Activated T-cell treated with anti-CD3 and anti-CD28 coated beads, Interleukin-2, amount 50 U/mL, for 24 hours (primary cell): ENCODE data around the gene FYTTD1.
A peak's percentile ranks its signal among the peaks of the same experiment; 100 is the strongest.

Experiments
- DNase-seq: peaks from one replicate; pipeline ENCODE4 v3.0.0-alpha.2; 2020
- H3K27ac Mint-ChIP-seq: 2 replicates; pipeline ENCODE4 v1.8.0; 2020; ENCODE audit warnings: mild to moderate bottlenecking, mixed read lengths
- H3K27me3 Mint-ChIP-seq: 2 replicates; pipeline ENCODE4 v1.8.0; 2020; ENCODE audit warnings: mixed read lengths
- H3K36me3 Mint-ChIP-seq: 2 replicates; pipeline ENCODE4 v1.8.0; 2020; ENCODE audit warnings: low read depth, mixed read lengths
- H3K4me1 Mint-ChIP-seq: 2 replicates; pipeline ENCODE4 v1.8.0; 2020; ENCODE audit warnings: low read depth, mixed read lengths
- H3K4me3 Mint-ChIP-seq: 2 replicates; pipeline ENCODE4 v1.8.0; 2020; ENCODE audit warnings: mild to moderate bottlenecking, moderate library complexity, mixed read lengths
- H3K9me3 Mint-ChIP-seq: 2 replicates; pipeline ENCODE4 v1.8.0; 2020; ENCODE audit warnings: mixed read lengths

FYTTD1 gene

GRCh38 chr3:197814372-197814771 lies 64.7 kb downstream of the FYTTD1 start:
- Mint-ChIP-seq H3K27me3 (no peaks in the 10 kb centered on the region), H3K4me1 (peaks cover 26% of the 10 kb centered on the region), H3K4me3 (no peak overlapping the region), H3K36me3 (peaks cover 28% of the 10 kb centered on the region), H3K27ac (no peak overlapping the region), H3K9me3 (no peaks in the 10 kb centered on the region)
- no peak for DNase-seq

- H3K9me3 Mint-ChIP-seq: no peaks in the 10 kb centered on the region
- DNase-seq: no peak
- H3K27me3 Mint-ChIP-seq: no peaks in the 10 kb centered on the region
- no peak overlapping the region for H3K4me3 Mint-ChIP-seq
- H3K36me3 Mint-ChIP-seq: peaks cover 58% of the 10 kb centered on the region
- no peaks in the 10 kb centered on the region for H3K4me1 Mint-ChIP-seq
- H3K27ac Mint-ChIP-seq: peak overlapping the region; percentile 13
Measured at GRCh38 chr3:197820550-197821335, 71.1 kb downstream of the FYTTD1 start.

GRCh38 chr3:197829397-197830045 lies 79.8 kb downstream of the FYTTD1 start:
- Mint-ChIP-seq H3K9me3 (no peaks in the 10 kb centered on the region), H3K4me1 (peaks cover 6% of the 10 kb centered on the region), H3K36me3 (peaks cover 75% of the 10 kb centered on the region), H3K27ac (no peak overlapping the region), H3K27me3 (no peaks in the 10 kb centered on the region), H3K4me3 (no peak overlapping the region)
- no peak for DNase-seq

GRCh38 chr3:197830308-197830966 lies 80.8 kb downstream of the FYTTD1 start:
- Mint-ChIP-seq H3K27ac (peak overlapping the region; percentile 1), H3K9me3 (no peaks in the 10 kb centered on the region), H3K36me3 (peaks cover 73% of the 10 kb centered on the region), H3K4me1 (peaks cover 8% of the 10 kb centered on the region), H3K4me3 (no peak overlapping the region), H3K27me3 (no peaks in the 10 kb centered on the region)
- DNase-seq: no peak

- Mint-ChIP-seq H3K4me1 (peaks cover 10% of the 10 kb centered on the region), H3K36me3 (peaks cover 75% of the 10 kb centered on the region), H3K9me3 (no peaks in the 10 kb centered on the region), H3K4me3 (no peak overlapping the region), H3K27ac (peak overlapping the region; percentile 44), H3K27me3 (no peaks in the 10 kb centered on the region)
- no peak for DNase-seq
Measured at GRCh38 chr3:197830967-197831313, 81.3 kb downstream of the FYTTD1 start.

GRCh38 chr3:197833930-197834715 lies 84.4 kb downstream of the FYTTD1 start:
- no peaks in the 10 kb centered on the region for H3K9me3 Mint-ChIP-seq
- H3K4me1 Mint-ChIP-seq: peaks cover 10% of the 10 kb centered on the region
- peak overlapping the region; percentile 63 for H3K27ac Mint-ChIP-seq
- no peak overlapping the region for H3K4me3 Mint-ChIP-seq
- no peaks in the 10 kb centered on the region for H3K27me3 Mint-ChIP-seq
- peaks cover 75% of the 10 kb centered on the region for H3K36me3 Mint-ChIP-seq
- DNase-seq: no peak

GRCh38 chr3:197835509-197835908 lies 85.8 kb downstream of the FYTTD1 start:
- peaks cover 77% of the 10 kb centered on the region for H3K36me3 Mint-ChIP-seq
- DNase-seq: no peak
- H3K4me1 Mint-ChIP-seq: peaks cover 10% of the 10 kb centered on the region
- no peaks in the 10 kb centered on the region for H3K9me3 Mint-ChIP-seq
- H3K27me3 Mint-ChIP-seq: no peaks in the 10 kb centered on the region
- peak overlapping the region; percentile 33 for H3K27ac Mint-ChIP-seq
- no peak overlapping the region for H3K4me3 Mint-ChIP-seq

GRCh38 chr3:197836244-197836643 lies 86.6 kb downstream of the FYTTD1 start:
- Mint-ChIP-seq H3K4me3 (no peak overlapping the region), H3K27ac (peak overlapping the region; percentile 59), H3K9me3 (no peaks in the 10 kb centered on the region), H3K4me1 (peaks cover 10% of the 10 kb centered on the region), H3K36me3 (peaks cover 78% of the 10 kb centered on the region), H3K27me3 (no peaks in the 10 kb centered on the region)
- no peak for DNase-seq
